ENCODE results near the gene CTRB1.

Gene CTRB1

GRCh38 chr16:75273054-75273925 is 54.5 kb downstream of the CTRB1 start:
- no peak for DNase-seq
